ENCODE measurements around the gene TAF1B.
A peak's percentile ranks its signal among the peaks of the same experiment; 100 is the strongest.

TAF1B gene

GRCh38 chr2:9939587-9940485 is 96.6 kb downstream of the TAF1B start:
- DNase-seq, result no peak

DNA sequence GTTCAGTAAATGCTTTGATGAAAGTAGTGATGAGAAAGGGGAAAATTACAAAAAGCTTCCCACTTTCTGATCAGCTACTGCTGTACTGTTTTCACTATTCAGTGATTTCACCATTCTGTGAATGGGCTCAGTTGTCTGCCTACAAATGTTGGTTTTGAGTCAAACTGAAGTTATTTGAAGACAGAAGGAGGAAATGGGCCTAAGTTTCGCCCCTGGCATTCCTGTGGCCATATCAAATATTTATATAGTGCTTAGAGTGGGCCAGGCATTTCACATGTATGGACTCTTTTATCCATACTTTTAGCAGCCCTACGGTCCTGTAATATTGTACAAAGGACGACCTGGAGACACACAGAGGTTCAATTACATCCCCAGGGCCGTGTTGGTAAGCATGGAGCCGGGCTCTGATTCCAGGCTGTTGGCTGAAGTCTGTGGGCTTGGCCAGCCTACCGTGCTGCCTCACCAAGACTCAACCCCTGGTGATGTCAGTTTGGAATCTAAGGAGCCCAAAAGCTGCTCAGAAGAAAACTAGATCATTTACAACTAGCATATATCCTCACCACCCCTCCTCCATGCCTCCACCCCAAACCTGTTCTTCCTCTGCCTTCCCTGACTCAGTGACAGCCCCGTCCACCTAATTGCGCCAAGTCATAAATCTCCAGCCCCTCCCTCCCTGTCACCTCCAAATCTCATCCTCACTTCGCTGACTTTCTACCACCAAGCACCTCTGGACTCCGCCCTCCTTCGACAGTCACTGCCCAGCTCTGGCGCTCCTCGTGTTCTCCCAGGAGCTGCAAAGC is 98.1 kb downstream of the TAF1B start:
- no peak for DNase-seq

DNA sequence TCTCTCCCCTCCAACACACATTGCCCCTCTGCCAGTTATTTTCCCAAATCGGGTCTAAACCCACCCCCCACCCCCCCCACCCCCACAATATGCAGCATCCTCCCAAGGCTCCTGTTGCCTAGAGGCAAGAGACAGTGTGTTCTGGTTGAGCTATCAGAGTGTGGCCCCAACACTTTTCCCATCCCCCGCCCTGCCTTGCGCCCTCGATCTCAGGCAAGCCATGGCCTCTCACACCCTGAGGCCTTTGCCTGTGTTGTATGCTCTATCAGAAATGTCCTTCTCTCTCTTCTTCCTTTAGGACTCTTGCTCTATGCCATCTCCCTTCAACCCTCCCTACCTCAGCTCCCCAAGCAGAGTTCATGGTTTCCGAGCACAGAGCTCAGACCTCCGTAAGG is 98.7 kb downstream of the TAF1B start:
- no peak for DNase-seq

GRCh38 chr2:9944330-9944758 is 101.1 kb downstream of the TAF1B start:
- no peak for DNase-seq

DNA sequence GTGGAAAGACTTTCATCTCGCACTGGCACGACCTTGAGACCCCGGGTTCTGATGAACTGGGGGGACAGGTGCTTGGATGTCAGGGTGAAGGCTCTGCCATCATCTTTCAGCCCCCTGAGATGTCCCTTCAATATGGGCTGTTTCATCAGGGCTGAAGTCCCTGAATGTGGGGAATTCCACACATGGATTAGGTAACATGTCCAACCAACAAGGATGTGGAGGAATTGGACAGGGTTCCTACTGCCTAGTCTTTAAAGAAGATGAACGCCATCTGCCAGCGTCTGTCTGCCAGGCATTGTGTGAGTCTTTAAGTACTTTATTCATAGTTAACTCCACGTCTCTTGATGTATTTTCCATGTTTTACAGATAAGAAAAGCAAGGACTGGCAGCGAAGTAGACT is 102.3 kb downstream of the TAF1B start:
- DNase-seq, result peak in 1 of 58 donors; percentile 30

DNA sequence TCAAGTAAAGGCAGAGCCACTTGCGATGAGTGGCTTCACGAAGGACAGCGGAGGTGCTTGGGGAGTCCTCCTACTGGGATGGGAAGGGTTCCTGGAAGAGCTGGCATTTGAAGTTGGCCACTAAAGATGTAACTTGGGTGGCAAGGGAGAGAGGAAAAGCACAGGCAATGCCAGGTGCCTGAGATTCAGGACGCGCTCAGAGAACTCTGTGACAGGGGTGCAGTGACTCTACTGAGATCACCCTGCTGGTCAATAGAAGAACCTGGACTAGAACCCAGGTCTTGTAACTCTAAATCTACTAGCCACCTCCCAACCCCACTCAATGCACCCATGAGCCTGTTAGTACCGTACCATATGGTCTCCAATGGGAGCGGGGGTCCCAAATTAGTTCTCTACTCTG is 102.8 kb downstream of the TAF1B start:
- no peak for DNase-seq

GRCh38 chr2:9946818-9947217 is 103.5 kb downstream of the TAF1B start:
- DNase-seq, result no peak

- DNase-seq, result no peak
Observed at GRCh38 chr2:9948721-9949120, 105.4 kb downstream of the TAF1B start.

- no peak for DNase-seq
Observed at GRCh38 chr2:9949239-9949991, 106.1 kb downstream of the TAF1B start.

- DNase-seq, result no peak
Observed at GRCh38 chr2:9949992-9950520, 106.8 kb downstream of the TAF1B start.

- DNase-seq, result peak in 8 of 58 donors; percentile 30 to 70 (median 57)
Observed at GRCh38 chr2:9950521-9951271, 107.4 kb downstream of the TAF1B start.

GRCh38 chr2:9951272-9951521 is 107.9 kb downstream of the TAF1B start:
- no peak for DNase-seq

DNA sequence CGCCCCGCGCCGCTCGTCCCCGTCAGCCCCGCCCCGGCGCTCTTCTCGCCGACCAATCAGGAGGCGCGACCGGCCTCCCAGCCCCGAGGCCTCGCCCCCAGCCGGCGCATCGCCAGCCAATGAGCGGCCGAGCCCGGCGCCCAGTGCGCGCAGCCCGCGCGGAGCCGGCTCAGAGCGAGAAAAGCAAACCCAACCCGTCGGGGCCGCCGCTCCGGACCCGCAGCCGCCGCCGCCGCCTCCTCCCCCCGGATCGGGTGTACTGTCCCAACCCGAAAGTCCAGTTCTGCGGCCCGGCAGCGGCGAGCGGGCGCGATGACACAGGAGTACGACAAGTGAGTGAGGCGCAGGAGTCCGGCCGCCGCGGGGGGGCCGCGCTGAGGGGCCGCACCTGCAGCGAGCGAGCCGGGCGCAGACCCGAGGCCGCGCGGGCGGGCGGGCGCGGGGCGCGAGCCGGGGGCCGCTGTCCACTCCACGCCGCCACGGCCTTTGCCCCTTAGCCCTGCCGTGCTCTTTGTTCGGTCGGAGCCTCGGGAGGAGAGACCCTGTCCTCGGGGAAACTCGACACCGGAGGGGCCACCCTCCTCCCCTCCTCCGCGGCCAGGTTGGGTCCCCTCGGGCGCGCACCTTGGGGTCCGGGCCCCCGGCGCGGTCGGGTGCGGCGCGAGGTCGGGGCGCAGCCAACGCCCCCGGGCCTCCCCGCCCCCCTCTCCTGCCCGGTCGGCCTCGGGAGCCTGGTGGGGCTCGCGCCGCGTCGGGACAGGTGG is 108.4 kb downstream of the TAF1B start, which contains the start of gene GRHL1:
Gene GRHL1, plus strand, starts transcription at position 172 of the 764 bp plus-strand sequence. Its CDS starts 141 bp downstream, at position 313.
- peak; percentile 43 to 93 (median 88) for DNase-seq

DNA sequence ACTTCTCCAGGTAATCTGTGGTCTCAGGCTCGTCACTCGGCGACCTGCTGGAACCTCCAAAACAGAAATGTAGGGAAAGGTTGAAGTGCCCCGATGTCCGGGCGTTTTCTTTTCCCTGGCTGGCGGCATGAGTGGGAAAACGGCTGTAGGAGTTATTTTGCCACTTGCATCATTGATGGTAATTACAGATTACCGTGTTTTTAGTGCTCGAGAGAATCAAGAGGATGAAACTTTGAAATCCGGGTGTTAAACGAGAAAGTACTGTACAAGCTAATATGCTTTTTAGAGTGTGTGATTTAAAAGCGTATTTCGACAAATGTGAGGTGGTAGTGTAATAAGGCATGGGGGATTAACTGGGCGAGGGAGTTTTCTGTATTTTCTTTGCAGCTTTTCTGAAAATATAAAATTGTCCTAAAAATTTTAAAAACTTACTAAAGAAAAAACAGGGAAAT is 109.0 kb downstream of the TAF1B start:
- DNase-seq, result no peak

DNA sequence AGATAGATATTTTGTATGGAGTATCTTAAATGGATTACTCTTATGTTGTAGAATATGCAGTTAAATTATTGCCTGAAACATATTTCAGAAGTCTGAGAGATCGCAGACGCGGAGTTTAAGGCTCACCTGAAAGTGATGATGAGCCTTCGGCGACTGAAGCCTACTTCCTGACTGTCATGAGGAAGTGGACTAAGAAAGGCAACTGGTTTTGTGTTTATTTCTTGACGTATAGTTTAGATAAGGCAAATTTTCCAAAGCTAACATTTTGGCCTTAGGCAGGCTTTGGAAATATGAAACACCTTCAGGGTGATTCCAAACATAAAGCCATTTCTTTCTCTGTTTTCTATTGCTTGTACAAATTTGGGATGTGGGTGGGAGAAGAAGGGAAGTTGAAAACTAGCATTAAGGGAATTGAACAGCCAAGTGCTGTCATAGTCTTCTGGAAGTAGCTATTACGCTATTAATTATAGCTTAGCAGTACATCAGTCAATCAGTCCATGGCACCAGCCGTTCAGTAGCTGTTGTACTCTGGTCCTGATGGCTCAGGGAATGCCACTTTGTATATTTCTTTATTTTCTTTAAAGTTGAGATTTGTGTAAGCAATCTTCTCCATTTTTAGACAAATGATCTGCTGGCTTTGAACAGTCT is 109.7 kb downstream of the TAF1B start:
- no peak for DNase-seq

DNA sequence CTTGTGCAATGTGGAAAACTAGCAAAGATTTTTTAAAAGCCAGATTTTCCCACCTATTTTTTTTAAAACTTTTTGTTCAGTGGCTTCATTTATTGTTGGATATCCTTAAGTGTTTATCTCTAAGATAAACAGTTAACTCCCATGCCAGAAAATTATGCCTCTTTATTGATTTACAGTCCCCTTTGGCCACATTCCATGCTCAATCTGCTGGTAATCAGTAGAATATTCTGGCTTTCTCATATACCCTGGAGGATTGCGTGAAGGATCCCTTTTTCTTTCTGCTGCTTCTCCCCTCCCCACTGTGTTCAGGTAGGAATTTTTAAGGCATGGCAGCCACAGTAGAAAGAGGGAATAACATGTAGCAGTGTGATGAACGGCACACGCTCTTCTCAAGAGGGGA is 110.9 kb downstream of the TAF1B start:
- DNase-seq, result no peak

GRCh38 chr2:9958057-9958456 is 114.8 kb downstream of the TAF1B start:
- no peak for DNase-seq

- DNase-seq, result no peak
Observed at GRCh38 chr2:9959262-9959661, 116.0 kb downstream of the TAF1B start.

DNA sequence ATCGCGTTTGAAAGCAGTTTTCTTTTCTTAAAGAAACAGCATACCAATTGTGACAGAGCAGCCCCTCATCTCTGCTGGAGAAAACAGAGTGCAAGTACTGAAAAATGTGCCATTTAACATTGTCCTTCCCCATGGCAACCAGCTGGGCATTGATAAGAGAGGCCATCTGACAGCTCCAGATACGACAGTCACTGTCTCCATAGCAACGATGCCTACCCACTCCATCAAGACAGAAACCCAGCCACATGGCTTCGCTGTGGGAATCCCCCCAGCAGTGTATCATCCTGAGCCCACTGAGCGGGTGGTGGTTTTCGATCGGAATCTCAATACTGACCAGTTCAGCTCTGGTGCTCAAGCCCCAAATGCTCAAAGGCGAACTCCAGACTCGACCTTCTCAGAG is 117.7 kb downstream of the TAF1B start:
- DNase-seq, result peak in 19 of 58 donors; percentile 7 to 44 (median 22)

Data from anterior cingulate cortex (tissue), 58 donors.